ENCODE measurements around the gene MTA2.
"Not testable (repeated sequence)": the region's sequence is repeated elsewhere in the genome, so short reads cannot be mapped to it uniquely, and the experiment has no call there.

The MTA2 gene

GRCh38 chr11:62550478-62550877 is 51.2 kb downstream of the MTA2 start:
- FAIRE-seq; DNase-seq (ENCODE audit: insufficient read length, low spot score): not testable (repeated sequence)

- FAIRE-seq (no peak), DNase-seq (ENCODE audit: insufficient read length, low spot score) (no peak)
Measured at GRCh38 chr11:62548545-62549335, 52.9 kb downstream of the MTA2 start.

GRCh38 chr11:62547691-62548281 is 53.9 kb downstream of the MTA2 start:
- FAIRE-seq (no peak), DNase-seq (ENCODE audit: insufficient read length, low spot score) (no peak)

GRCh38 chr11:62546929-62547625 is 54.6 kb downstream of the MTA2 start:
- DNase-seq (ENCODE audit: insufficient read length, low spot score), result no peak
- no peak for FAIRE-seq

DNA sequence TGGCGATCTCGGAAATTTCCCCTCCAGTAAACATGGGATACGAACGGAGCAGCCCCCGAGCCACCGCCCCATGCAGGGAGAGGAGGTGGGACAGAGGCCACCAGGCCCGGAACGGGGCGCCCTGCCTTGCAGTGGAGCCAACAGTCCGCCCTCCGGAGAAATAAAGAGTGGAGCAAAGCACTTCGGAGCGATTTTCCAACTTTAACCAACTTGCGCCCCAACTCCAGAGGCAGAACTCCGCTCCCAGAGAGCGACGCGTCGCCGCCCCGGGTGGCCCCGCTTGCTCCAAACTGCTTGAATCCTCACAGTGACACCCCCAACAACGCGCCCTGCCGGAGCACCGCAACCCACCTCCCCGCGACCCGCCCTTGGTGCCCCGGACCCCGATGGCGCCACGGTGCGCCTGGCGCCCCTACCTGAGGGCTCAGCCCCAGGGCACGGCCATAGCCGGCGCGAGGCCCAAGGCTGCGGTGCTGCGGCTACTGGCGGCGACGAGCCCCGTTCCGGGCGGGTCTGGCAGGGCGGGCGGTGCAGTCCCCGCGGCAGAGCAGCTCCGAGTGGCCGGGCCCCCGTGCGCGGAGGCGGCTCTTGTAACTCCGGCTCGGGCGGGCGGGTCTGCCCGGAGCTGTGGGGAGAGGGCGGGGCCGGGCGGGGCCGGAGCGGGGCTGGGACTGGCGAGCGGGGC is 55.3 kb downstream of the MTA2 start, which contains the start of gene AHNAK:
Gene AHNAK, minus strand, starts transcription at position 563 of the 685 bp plus-strand sequence. CDS start 10,708 bp downstream, outside the sequence.
- no peak for FAIRE-seq
- no peak for DNase-seq (ENCODE audit: insufficient read length, low spot score)

- DNase-seq (ENCODE audit: insufficient read length, low spot score), result peak; percentile 85
- no peak for FAIRE-seq
Measured at GRCh38 chr11:62545437-62546243, 56.0 kb downstream of the MTA2 start.

GRCh38 chr11:62544581-62545436 is 56.9 kb downstream of the MTA2 start:
- FAIRE-seq (no peak), DNase-seq (ENCODE audit: insufficient read length, low spot score) (no peak)

GRCh38 chr11:62543680-62544444 is 57.8 kb downstream of the MTA2 start:
- DNase-seq (ENCODE audit: insufficient read length, low spot score) (no peak), FAIRE-seq (no peak)
